Heart right ventricle (tissue), 16 donors: ENCODE measurements around the gene TTC24. TPM values are rescaled to one million over a fixed set of nuclear protein-coding genes. Genes with fewer than 3 reads are reported as not detected.
A peak's percentile ranks its signal among the peaks of the same experiment; 100 is the strongest.

ENCODE experiments used
- ATAC-seq, 8 donors: fragments of 200-7000 bp; cut with Tn5 transposase; one replicate each; pipeline ENCODE4 v1.9.1; 2020; ENCODE audit warnings: mild to moderate bottlenecking in 8 of 8, moderate library complexity in 8 of 8, moderate number of reproducible peaks in 1 of 8
- DNase-seq, 2 donors: peaks; one replicate each; pipeline ENCODE4 v3.0.0-alpha.2; 2020
- H3K27ac ChIP-seq, 10 donors: fragments of 200-600 bp; sonication (generic) in 2 of 10; one replicate each; pipeline versions ENCODE4 v1.5.0 to v1.8.0; 2020 to 2022; ENCODE audit warnings: mild to moderate bottlenecking in 3 of 10
- H3K27me3 ChIP-seq, 7 donors: fragments of 200-600 bp; one replicate each; pipeline ENCODE4 v1.8.0; 2021 to 2022; ENCODE audit warnings: mild to moderate bottlenecking in 2 of 7
- H3K36me3 ChIP-seq, 9 donors: fragments of 200-600 bp; sonication (generic) in 1 of 9; one replicate each; pipeline versions ENCODE4 v1.5.0 to v1.8.0; 2020 to 2022; ENCODE audit warnings: mild to moderate bottlenecking in 2 of 9
- H3K4me1 ChIP-seq, 9 donors: fragments of 200-600 bp; sonication (generic) in 1 of 9; one replicate each; pipeline versions ENCODE4 v1.5.0 to v1.8.0; 2020 to 2022; ENCODE audit warnings: mild to moderate bottlenecking in 4 of 9
- H3K4me3 ChIP-seq, 10 donors: fragments of 200-600 bp; sonication (generic) in 2 of 10; one replicate each; pipeline versions ENCODE4 v1.5.0 to v1.8.0; 2020 to 2022; ENCODE audit warnings: mild to moderate bottlenecking in 7 of 10, moderate library complexity in 2 of 10
- H3K9me3 ChIP-seq, 11 donors: fragments of 200-600 bp in 10 of 11; sonication (generic) in 2 of 11; one replicate each; pipeline versions ENCODE4 v1.5.0 to v1.8.0; 2013 to 2022; ENCODE audit warnings: mild to moderate bottlenecking in 2 of 11, control low read depth in 1 of 11, moderate library complexity in 1 of 11
- WGBS, 2 donors: extraction: QIAGEN DNeasy Blood & Tissue Kit; methylation state at CpG; one replicate each; pipeline ENCODE4 v1.1.7; 2013; ENCODE audit warnings: inconsistent platforms in 1 of 2; 5-methylcytosine and 5-hydroxymethylcytosine counted together
- intact Hi-C, 10 donors: fragments of 100-400 bp; cut with DNase I; formaldehyde crosslinking; loops; one replicate each; pipeline versions ENCODE4 v1.11.1 to v1.14.2; 2022
- polyA plus RNA-seq, 2 donors: library from polyadenylated mRNA; stranded (reverse); fragments of 200-250 nt; gene quantifications; one replicate each; pipeline ENCODE4 v1.2.3, GENCODE V29; 2013
- total RNA-seq, 10 donors: library from RNA; stranded (reverse); fragmentation: NEBNext Ultra II Directional in 3 of 10; extraction: Animal tissue kit (Norgen Biotek cat#: 25700) in 3 of 10; gene quantifications; one replicate each; pipeline versions ENCODE4 v1.2.1 to v1.2.4, GENCODE V29; 2021 to 2023
- TF ChIP-seq, protein P1 (sequence below), 9 donors: fragments of 200-600 bp; sonication (generic) in 2 of 9; IDR thresholded peaks; one replicate each; pipeline versions ENCODE4 v1.5.0 to v1.8.0; 2021 to 2022; ENCODE audit warnings: antibody characterized with exemption in 9 of 9, mild to moderate bottlenecking in 5 of 9, moderate library complexity in 1 of 9
- donor health status: Arrhythmogenic right ventricular cardiomyopathy.
- donor health status: ischemic (EF 13 %, LVEDD 7.1; RV severe dilation, severe dysfunction).
- donor health status: healthy with polysubstance abuse.
- donor health status: DM: no; HTN: yes; CAD: no.
- donor health status: DM: no; HTN: no; CAD: no.
- donor health status: ischemic (EF 25% LVEDD 6.9; RV normal size, moderate dysfunction).
- donor health status: ischemic (EF 25% LVEDD 5.7; RV mildly dilated, moderate dysfunction).
- donor health status: healthy.
- donor health status: DM: yes; HTN: yes; CAD: no.
- donor health status: Ischemic cardiomyopathy.
- donor health status: ischemic (EF 35%, LVEDD 5.7; RV mildly dilated, moderate dysfunction).
- donor health status: nonischemic (EF 11% LVEDD 7.7; RV severe dilation, severe dysfunction).
- donor health status: DM: yes; HTN: yes; CAD: no.
- donor health status: PGD.
- donor health status: ischemic (EF 29% LVEDD 5.4; RV normal size, mild dysfunction).
- donor health status: nonischemic (EF 23%, LVEDD 6.1; RV moderate dilation, normal function).

Gene TTC24
- total and polyA plus RNA-seq, 12 donors, result 0.03 to 0.21 TPM; not detected in 10

- TF ChIP-seq, protein P1, sequence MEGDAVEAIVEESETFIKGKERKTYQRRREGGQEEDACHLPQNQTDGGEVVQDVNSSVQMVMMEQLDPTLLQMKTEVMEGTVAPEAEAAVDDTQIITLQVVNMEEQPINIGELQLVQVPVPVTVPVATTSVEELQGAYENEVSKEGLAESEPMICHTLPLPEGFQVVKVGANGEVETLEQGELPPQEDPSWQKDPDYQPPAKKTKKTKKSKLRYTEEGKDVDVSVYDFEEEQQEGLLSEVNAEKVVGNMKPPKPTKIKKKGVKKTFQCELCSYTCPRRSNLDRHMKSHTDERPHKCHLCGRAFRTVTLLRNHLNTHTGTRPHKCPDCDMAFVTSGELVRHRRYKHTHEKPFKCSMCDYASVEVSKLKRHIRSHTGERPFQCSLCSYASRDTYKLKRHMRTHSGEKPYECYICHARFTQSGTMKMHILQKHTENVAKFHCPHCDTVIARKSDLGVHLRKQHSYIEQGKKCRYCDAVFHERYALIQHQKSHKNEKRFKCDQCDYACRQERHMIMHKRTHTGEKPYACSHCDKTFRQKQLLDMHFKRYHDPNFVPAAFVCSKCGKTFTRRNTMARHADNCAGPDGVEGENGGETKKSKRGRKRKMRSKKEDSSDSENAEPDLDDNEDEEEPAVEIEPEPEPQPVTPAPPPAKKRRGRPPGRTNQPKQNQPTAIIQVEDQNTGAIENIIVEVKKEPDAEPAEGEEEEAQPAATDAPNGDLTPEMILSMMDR (IDR thresholded peaks at IDR 0.05), result no peak
- DNase-seq, result no peak
- Histone ChIP-seq H3K36me3 (peaks cover 0 to 8% (median 0%) of the 10 kb centered on the region in 9 donors), H3K4me3 (no peak overlapping the region), H3K27ac (no peak overlapping the region), H3K9me3 (no peaks in the 10 kb centered on the region), H3K27me3 (no peaks in the 10 kb centered on the region), H3K4me1 (peaks cover 0 to 7% (median 0%) of the 10 kb centered on the region in 9 donors)
- intact Hi-C loops, result loop anchor here in 1 of 10 donors (10.0 kb wide), 1 partner anchor 163 kb away; no protein-coding TSS in a partner anchor
- WGBS, 2 donors, result 92 to 93% methylated on average over 4 of the region's 4 CpGs
- ATAC-seq, result no peak
Measured at GRCh38 chr1:156547434-156547833, 32.1 kb upstream of the TTC24 start.

GRCh38 chr1:156547982-156548381 is 31.5 kb upstream of the TTC24 start:
- 78 to 79% methylated on average over 9 of the region's 9 CpGs for WGBS, 2 donors
- TF ChIP-seq, protein P1 (IDR thresholded peaks at IDR 0.05), result no peak
- H3K4me1 ChIP-seq, result peaks cover 0 to 7% (median 0%) of the 10 kb centered on the region in 9 donors
- no peaks in the 10 kb centered on the region for H3K9me3 ChIP-seq
- H3K27ac ChIP-seq, result no peak overlapping the region
- no peaks in the 10 kb centered on the region for H3K27me3 ChIP-seq
- intact Hi-C loops, result loop anchor here in 1 of 10 donors (10.0 kb wide), 1 partner anchor 163 kb away; no protein-coding TSS in a partner anchor
- DNase-seq (no peak), ATAC-seq (peak in 1 of 8 donors; percentile 15)
- no peak overlapping the region for H3K4me3 ChIP-seq
- H3K36me3 ChIP-seq, result peaks cover 0 to 8% (median 0%) of the 10 kb centered on the region in 9 donors

DNA sequence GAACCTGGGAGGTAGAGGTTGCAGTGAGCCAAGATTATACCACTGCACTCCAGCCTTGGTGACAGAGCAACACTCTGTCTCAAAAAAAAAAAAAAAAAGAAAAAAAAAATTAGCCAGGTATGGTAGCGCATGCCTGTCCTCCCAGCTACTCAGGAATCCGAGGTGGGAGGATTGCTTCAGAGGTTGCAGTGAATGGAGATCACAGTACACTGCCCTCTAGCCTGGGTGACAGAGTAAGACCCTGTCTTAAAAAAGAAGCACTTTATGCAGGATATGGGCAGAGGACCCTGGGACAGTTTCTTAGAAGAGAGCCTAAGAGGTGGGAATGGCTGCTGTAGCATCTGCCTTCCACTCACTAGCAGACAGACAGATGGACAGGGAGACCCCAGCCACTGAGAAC is 30.1 kb upstream of the TTC24 start:
- ATAC-seq (peak in 1 of 8 donors; percentile 42), DNase-seq (no peak)
- Histone ChIP-seq H3K27me3 (no peaks in the 10 kb centered on the region), H3K9me3 (no peaks in the 10 kb centered on the region), H3K4me3 (no peak overlapping the region), H3K4me1 (peaks cover 0 to 7% (median 0%) of the 10 kb centered on the region in 9 donors), H3K27ac (no peak overlapping the region), H3K36me3 (peaks cover 0 to 11% (median 0%) of the 10 kb centered on the region in 9 donors)
- 72 to 81% methylated on average over 2 of the region's 2 CpGs for WGBS, 2 donors
- intact Hi-C loops, result loop anchor here in 1 of 10 donors (10.0 kb wide), 1 partner anchor 165 kb away; no protein-coding TSS in a partner anchor
- TF ChIP-seq, protein P1 (IDR thresholded peaks at IDR 0.05), result no peak

DNA sequence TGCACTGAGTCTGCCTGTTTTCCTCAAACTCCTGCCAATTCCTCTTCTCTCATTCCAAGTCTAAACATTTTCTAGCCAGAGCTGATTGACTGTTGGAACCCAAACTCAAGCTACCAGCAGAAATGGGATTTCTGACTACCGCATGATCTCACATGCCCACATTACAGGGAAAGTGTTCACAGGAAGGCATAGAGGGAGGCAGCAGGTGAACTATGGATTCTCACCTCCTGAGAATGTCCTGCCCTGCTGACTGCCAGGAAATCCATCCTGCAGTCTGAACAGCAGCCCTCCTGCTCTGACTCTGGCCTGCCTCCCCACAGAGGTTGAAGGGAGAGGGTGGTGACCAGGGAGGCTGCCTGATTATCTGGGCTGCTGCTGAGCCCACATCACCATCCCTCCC is 29.7 kb upstream of the TTC24 start:
- ATAC-seq (no peak), DNase-seq (no peak)
- Histone ChIP-seq H3K4me1 (peaks cover 0 to 7% (median 0%) of the 10 kb centered on the region in 9 donors), H3K36me3 (peaks cover 0 to 14% (median 0%) of the 10 kb centered on the region in 9 donors), H3K4me3 (no peak overlapping the region), H3K9me3 (no peaks in the 10 kb centered on the region), H3K27me3 (no peaks in the 10 kb centered on the region), H3K27ac (no peak overlapping the region)
- intact Hi-C loops, result loop anchor here in 1 of 10 donors (10.0 kb wide), 1 partner anchor 165 kb away; no protein-coding TSS in a partner anchor
- TF ChIP-seq, protein P1 (IDR thresholded peaks at IDR 0.05), result no peak
- WGBS, 2 donors, result 91 to 93% methylated on average over 1 of the region's 1 CpG
